ENCODE measurements around the gene SMURF1.
"Not testable (repeated sequence)": the region's sequence is repeated elsewhere in the genome, so short reads cannot be mapped to it uniquely, and the experiment has no call there.

The SMURF1 gene

GRCh38 chr7:99054781-99055180 is 89.1 kb downstream of the SMURF1 start:
- DNase-seq: no peak

- DNase-seq: no peak
These were observed 92.9 kb downstream of the SMURF1 start for GRCh38 chr7:99050971-99051370.

GRCh38 chr7:99047526-99048077 is 96.3 kb downstream of the SMURF1 start:
- DNase-seq: no peak

GRCh38 chr7:99046722-99047121 is 97.2 kb downstream of the SMURF1 start:
- DNase-seq: no peak

GRCh38 chr7:99046262-99046661 is 97.6 kb downstream of the SMURF1 start:
- not testable (repeated sequence) for DNase-seq

- DNase-seq: not testable (repeated sequence)
These were observed 99.0 kb downstream of the SMURF1 start for GRCh38 chr7:99044858-99045257.

GRCh38 chr7:99042957-99043356 is 101.0 kb downstream of the SMURF1 start:
- no peak for DNase-seq

GRCh38 chr7:99041526-99041925 is 102.4 kb downstream of the SMURF1 start:
- DNase-seq: peak in 2 of 56 donors; percentile 14 to 41

GRCh38 chr7:99040104-99040958 is 103.6 kb downstream of the SMURF1 start:
- DNase-seq: peak in 54 of 56 donors; percentile 9 to 89 (median 68)

GRCh38 chr7:99039384-99039891 is 104.5 kb downstream of the SMURF1 start:
- no peak for DNase-seq

- DNase-seq: no peak
These were observed 105.6 kb downstream of the SMURF1 start for GRCh38 chr7:99038086-99038855.

- no peak for DNase-seq
These were observed 106.5 kb downstream of the SMURF1 start for GRCh38 chr7:99037327-99037940.

- DNase-seq: peak in 49 of 56 donors; percentile 11 to 76 (median 48)
These were observed 107.3 kb downstream of the SMURF1 start for GRCh38 chr7:99036546-99037111.

- no peak for DNase-seq
These were observed 108.0 kb downstream of the SMURF1 start for GRCh38 chr7:99035723-99036545.

- no peak for DNase-seq
These were observed 108.8 kb downstream of the SMURF1 start for GRCh38 chr7:99034932-99035722.

GRCh38 chr7:99033765-99034164 is 110.1 kb downstream of the SMURF1 start:
- no peak for DNase-seq

- no peak for DNase-seq
These were observed 111.0 kb downstream of the SMURF1 start for GRCh38 chr7:99032928-99033327.

GRCh38 chr7:99031496-99031895 is 112.4 kb downstream of the SMURF1 start:
- DNase-seq: no peak

GRCh38 chr7:99030951-99031350 is 113.0 kb downstream of the SMURF1 start:
- DNase-seq: no peak
